IPS DF 6.9 (cell line): ENCODE measurements around the gene AVPR1B.

Source experiments
- DNase-seq: peaks from one replicate; pipeline ENCODE4 v3.0.0-alpha.2; 2013; ENCODE audit warnings: low read depth, low spot score
- H3K27ac ChIP-seq: one replicate; pipeline ENCODE4 v1.5.1; 2013; ENCODE audit warnings: low read length, control low read depth
- H3K27me3 ChIP-seq: 2 replicates; pipeline ENCODE4 v1.6.1; 2013; ENCODE audit warnings: mild to moderate bottlenecking, low read length; ENCODE audit not compliant: control insufficient read depth, insufficient read depth
- H3K36me3 ChIP-seq: 2 replicates; pipeline ENCODE4 v1.6.1; 2013; ENCODE audit warnings: low read length; ENCODE audit not compliant: control insufficient read depth, insufficient read depth
- H3K4me1 ChIP-seq: 2 replicates; pipeline ENCODE4 v1.6.1; 2013; ENCODE audit warnings: low read length; ENCODE audit not compliant: control insufficient read depth, insufficient read depth
- H3K4me3 ChIP-seq: 2 replicates; pipeline ENCODE4 v1.5.1; 2013; ENCODE audit warnings: mild to moderate bottlenecking, low read length
- H3K9me3 ChIP-seq: 2 replicates; pipeline ENCODE4 v1.6.1; 2013; ENCODE audit warnings: low read length, inconsistent platforms; ENCODE audit not compliant: control insufficient read depth, insufficient read depth
- WGBS: extraction: QIAGEN DNeasy Blood & Tissue Kit; methylation state at CpG from one replicate; pipeline ENCODE4 v1.1.7; 2013; ENCODE audit warnings: mixed read lengths, missing lambda C conversion rate; ENCODE audit not compliant: insufficient read length, insufficient coverage; 5-methylcytosine and 5-hydroxymethylcytosine counted together

Gene AVPR1B

DNA sequence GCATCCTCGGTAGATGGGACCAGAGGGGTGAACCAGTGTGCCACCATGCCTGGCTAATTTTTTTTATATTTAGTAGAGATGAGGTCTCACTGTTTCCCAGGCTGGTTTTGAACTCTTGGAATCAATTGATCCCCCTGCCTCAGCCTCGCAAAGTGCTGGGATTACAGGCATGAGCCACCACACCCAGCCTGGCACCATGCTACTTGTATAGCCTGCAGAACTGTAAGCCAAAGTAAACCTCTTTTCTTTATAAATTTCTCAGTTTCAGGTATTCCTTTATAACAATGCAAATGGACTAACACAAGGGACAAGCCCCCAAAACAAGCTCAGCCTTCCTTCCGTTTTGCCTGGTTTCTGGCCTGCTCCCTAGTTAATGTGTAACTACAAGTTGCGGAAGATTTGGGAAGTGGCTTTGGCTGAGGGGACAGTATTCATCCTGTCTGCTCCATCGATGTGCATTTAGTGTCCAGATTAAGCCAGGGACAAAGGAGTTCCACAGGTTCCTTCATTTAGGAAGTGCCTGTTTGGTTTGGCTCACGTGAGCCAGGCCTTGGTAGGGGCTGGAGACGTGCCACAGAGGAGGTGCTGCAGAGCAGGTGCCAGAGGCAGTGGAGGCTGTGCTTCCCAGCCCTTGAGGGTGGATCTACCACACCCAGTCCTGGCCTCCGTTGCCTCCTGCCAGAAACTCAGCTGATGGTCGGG lies 4.4 kb downstream of the AVPR1B start:
- no peak overlapping the region for H3K4me3 ChIP-seq
- no peaks in the 10 kb centered on the region for H3K9me3 ChIP-seq
- no peak for DNase-seq
- no peak overlapping the region for H3K27ac ChIP-seq
- no CpG with 5 or more reads among the region's 9 CpGs for WGBS
- H3K27me3 ChIP-seq: peaks cover 5% of the 10 kb centered on the region; the same call in 1 of the 2 replicates
- H3K36me3 ChIP-seq: no peaks in the 10 kb centered on the region
- no peaks in the 10 kb centered on the region for H3K4me1 ChIP-seq

DNA sequence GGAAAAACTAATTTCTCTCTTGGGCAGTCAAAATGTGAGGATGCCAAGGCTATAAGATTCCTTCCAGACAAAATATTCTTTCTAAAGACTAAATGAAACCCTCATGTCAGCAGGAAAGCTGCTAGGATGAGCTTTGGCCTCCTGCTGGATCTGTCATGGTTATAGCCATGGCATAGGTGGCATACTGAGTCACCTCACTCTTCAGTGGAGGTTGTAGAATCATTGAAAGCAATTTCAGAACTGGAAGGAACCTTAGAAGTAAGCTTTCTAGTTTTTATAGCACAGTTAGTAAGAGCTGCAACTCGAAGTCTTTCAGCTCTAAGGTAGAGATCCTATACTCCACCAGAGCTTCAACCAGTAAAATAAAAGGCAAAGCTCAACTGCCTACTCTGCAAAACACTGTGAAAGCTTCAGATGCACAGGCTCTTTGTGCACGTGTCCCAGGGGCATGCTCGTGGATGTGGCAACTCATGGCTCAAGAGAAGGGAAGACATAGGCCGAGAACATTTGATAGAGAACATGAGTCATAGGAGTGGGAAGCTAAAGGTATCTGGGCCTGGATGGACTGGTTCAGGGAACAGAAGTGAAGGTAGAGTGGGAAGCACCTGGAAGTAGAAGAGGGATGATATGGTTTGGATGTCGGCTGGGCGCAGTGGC lies 5.8 kb downstream of the AVPR1B start:
- no peak for DNase-seq
- WGBS: no CpG with 5 or more reads among the region's 6 CpGs
- H3K4me3 ChIP-seq: no peak overlapping the region
- H3K27ac ChIP-seq: no peak overlapping the region
- H3K4me1 ChIP-seq: no peaks in the 10 kb centered on the region
- H3K9me3 ChIP-seq: no peaks in the 10 kb centered on the region
- peaks cover under 1% of the 10 kb centered on the region; the same call in 1 of the 2 replicates for H3K27me3 ChIP-seq
- H3K36me3 ChIP-seq: no peaks in the 10 kb centered on the region

DNA sequence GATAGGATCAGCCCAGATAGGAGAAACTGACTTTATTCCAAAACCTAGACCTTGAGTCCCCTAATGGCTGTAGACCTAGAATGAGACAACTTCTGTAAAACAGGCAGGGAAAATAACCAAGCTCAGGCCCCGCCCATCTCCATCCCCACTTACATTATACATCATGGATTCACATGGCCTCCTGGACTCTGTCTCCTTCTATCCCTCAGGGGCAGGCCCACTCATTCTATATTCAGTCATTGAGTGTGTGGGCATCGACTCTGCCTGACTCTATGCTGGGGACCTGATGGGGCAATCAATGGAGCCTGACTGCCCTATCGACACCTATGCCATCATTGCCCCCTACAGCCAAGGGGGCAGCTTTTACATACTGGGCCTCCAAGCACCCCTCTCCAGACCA lies 6.4 kb downstream of the AVPR1B start:
- Histone ChIP-seq H3K4me3 (no peak overlapping the region), H3K27me3 (no peaks in the 10 kb centered on the region), H3K27ac (no peak overlapping the region), H3K4me1 (no peaks in the 10 kb centered on the region), H3K9me3 (no peaks in the 10 kb centered on the region), H3K36me3 (no peaks in the 10 kb centered on the region)
- no peak for DNase-seq
- no CpG with 5 or more reads among the region's 3 CpGs for WGBS

DNA sequence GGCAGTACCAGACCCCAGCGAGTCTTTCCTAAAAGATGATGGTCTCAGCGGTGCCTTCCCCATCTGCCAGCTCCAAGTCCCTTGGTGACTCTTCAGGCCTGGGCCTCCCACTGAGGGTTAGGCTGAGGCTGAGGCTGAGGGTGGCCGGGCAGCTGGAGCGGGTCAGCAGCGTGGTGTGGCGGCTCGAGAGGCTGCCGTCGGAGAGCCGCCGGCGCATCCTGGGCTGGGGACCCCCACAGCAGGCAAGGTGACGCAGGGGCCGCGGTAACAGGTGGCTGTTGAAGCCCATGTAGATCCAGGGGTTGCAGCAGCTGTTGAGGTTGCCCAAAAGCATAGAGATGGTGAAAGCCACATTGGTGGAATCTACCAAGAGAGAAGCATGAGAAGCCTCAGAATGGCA lies 7.0 kb downstream of the AVPR1B start:
- no peaks in the 10 kb centered on the region for H3K4me1 ChIP-seq
- H3K27me3 ChIP-seq: no peaks in the 10 kb centered on the region
- H3K4me3 ChIP-seq: no peak overlapping the region
- DNase-seq: no peak
- no peaks in the 10 kb centered on the region for H3K36me3 ChIP-seq
- WGBS: no CpG with 5 or more reads among the region's 15 CpGs
- no peaks in the 10 kb centered on the region for H3K9me3 ChIP-seq
- H3K27ac ChIP-seq: no peak overlapping the region

DNA sequence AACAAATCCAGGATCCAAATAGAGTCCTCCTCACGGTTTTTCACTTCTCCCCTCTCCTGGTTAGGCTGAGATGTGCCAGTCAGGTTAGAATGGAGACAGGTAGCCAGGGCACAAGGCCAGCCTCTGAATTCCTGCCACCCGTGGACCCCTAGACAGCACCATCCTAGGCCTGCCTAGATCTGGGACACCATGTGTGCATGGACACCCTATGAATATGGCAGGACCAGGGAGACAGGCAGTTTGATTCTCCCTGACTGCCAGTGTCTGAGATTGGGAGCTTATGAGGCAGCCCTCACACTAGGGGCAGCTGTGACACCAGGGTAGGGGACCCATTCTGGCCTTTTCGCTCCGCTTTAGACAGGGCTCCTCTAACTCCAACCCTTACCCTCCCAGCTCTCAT lies 7.5 kb downstream of the AVPR1B start:
- Histone ChIP-seq H3K27me3 (no peaks in the 10 kb centered on the region), H3K36me3 (no peaks in the 10 kb centered on the region), H3K9me3 (no peaks in the 10 kb centered on the region), H3K4me1 (no peaks in the 10 kb centered on the region), H3K27ac (no peak overlapping the region), H3K4me3 (no peak overlapping the region)
- no CpG with 5 or more reads among the region's 4 CpGs for WGBS
- DNase-seq: no peak

DNA sequence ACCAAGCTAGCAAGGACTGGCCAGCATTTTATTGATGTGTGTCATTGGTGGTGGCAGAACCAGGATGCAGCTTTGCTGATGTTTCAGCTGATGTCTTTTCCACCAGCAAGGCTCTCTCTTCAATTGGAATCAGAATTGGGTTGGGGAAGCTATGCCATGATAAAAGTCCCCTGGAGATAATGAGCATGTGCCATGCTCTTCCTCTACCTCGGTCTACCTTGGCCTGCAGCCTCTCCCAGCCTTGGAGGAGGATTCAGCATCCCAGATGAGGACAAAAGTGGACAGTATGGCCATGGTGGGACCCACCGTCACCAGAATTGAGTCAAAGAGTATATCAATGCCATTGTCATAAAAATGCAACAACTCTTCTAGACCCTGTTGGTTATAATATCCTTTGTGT lies 8.6 kb downstream of the AVPR1B start:
- Histone ChIP-seq H3K27me3 (no peaks in the 10 kb centered on the region), H3K9me3 (no peaks in the 10 kb centered on the region), H3K4me1 (no peaks in the 10 kb centered on the region), H3K36me3 (no peaks in the 10 kb centered on the region), H3K27ac (no peak overlapping the region), H3K4me3 (no peak overlapping the region)
- no peak for DNase-seq
- WGBS: no CpG with 5 or more reads among the region's 2 CpGs

DNA sequence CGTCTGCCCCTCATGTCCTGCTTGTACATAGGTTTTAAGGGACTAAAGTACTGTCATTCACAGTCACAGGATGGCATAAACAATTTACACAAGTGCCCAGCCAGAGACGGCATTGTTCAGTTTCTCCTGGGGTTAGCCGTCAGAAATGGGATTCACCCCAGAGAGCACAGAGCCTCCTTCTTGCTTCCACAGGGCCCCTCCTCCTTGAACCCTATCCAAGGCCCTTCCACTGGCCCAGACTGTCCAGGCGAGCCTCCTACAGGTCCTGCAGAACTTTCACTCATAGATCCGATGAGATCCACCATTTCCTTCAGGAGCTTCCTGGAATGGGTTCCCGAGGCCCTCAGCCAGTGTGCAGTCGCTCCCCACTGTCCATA lies 10.0 kb downstream of the AVPR1B start:
- Histone ChIP-seq H3K4me1 (no peaks in the 10 kb centered on the region), H3K9me3 (no peaks in the 10 kb centered on the region), H3K27me3 (no peaks in the 10 kb centered on the region), H3K4me3 (no peak overlapping the region), H3K27ac (no peak overlapping the region), H3K36me3 (no peaks in the 10 kb centered on the region)
- WGBS: no CpG with 5 or more reads among the region's 7 CpGs
- DNase-seq: no peak

DNA sequence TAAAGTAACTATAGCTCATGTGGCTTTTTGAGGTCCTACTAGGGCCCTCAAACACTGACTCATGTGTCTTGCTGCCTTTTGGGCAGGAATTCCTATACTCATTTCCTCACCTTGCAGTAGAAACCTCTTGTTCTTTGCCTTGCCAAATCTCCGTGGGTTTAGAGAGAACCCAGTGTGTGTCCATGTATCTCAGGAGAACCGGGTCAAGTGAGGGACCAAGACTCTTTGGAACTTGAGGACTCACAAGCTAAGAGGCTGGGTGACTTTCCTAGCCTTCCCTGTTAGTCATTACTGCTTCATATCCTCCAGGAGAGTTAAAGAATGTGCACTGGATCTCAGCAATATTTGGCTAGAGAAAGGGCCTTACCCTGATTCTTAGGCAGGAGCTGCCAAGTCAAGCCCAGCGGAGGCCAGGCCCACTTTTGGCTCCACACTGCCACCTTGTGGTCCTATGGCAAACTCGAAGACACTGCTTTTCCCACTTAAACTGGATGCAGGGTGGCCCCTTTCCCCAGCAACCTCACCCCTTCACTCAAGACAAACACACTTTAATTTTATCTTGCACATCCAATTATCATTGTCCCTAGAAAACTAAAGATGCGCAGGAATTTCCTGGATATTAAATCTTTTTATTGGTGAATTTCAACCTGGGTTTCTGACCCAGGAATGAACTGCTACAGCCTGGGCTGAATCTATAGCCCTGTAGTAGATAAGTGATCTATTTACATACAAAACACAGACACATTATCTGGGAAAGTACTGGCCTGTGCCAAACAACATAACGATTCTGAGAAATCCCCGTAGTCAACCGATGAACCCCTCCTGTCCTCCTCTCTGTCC lies 10.6 kb downstream of the AVPR1B start:
- no peak overlapping the region for H3K27ac ChIP-seq
- no peaks in the 10 kb centered on the region for H3K27me3 ChIP-seq
- H3K4me3 ChIP-seq: no peak overlapping the region
- DNase-seq: no peak
- no peaks in the 10 kb centered on the region for H3K36me3 ChIP-seq
- no CpG with 5 or more reads among the region's 8 CpGs for WGBS
- no peaks in the 10 kb centered on the region for H3K9me3 ChIP-seq
- no peaks in the 10 kb centered on the region for H3K4me1 ChIP-seq

DNA sequence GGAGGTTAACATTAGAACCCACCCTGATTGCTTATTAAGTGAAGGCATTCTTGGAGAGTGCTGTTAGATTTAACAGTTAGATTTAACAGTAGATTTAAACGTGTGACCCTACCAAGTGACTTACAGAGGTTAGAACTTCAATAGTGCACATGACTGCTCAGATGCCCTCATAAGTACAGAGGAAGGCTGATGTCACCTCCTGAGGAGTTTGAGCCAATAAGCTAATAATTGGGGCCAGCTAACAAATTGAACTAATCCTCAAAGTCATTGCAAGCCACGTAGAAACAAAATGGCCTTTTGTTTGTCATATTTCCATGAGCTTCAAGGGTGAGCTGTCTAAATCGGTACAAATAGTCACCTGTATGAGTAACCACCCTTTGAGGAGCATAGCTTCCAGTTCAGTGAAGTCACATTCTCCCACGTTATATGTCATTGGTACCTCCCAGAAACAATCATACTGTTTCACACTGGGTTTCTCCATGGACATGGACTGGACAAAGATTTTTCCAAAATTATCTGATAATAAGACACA lies 11.7 kb downstream of the AVPR1B start:
- H3K27me3 ChIP-seq: no peaks in the 10 kb centered on the region
- WGBS: no CpG with 5 or more reads among the region's 4 CpGs
- no peaks in the 10 kb centered on the region for H3K4me1 ChIP-seq
- no peak overlapping the region for H3K27ac ChIP-seq
- no peaks in the 10 kb centered on the region for H3K36me3 ChIP-seq
- no peaks in the 10 kb centered on the region for H3K9me3 ChIP-seq
- H3K4me3 ChIP-seq: no peak overlapping the region
- DNase-seq: no peak

DNA sequence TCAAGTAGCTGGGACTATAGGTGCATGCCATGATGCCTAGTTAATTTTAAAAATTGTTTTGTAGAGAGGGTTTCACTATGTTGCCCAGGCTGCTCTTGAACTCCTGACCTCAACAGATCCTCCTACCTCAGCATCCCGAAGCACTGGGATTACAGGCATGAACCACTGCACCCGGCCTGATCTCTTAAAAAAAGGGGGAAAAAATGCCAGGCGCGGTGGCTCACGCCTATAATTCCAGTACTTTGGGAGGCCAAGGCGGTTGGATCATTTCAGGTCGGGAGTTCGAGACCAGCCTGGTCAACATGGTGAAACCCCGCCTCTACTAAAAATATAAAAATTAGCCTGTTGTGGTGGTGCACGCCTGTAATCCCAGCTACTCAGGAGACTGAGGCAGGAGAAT lies 13.2 kb downstream of the AVPR1B start:
- WGBS: no CpG with 5 or more reads among the region's 10 CpGs
- DNase-seq: no peak

More for the DNA sequence above, 13.2 kb downstream of the AVPR1B start:
- no peak overlapping the region for H3K4me3 ChIP-seq
- H3K9me3 ChIP-seq: no peaks in the 10 kb centered on the region
- no peaks in the 10 kb centered on the region for H3K27me3 ChIP-seq
- no peak overlapping the region for H3K27ac ChIP-seq
- H3K36me3 ChIP-seq: no peaks in the 10 kb centered on the region
- H3K4me1 ChIP-seq: no peaks in the 10 kb centered on the region
